HG02759 (cell line): ENCODE measurements around the gene IL2RA.
"Not testable (repeated sequence)": the region's sequence is repeated elsewhere in the genome, so short reads cannot be mapped to it uniquely, and the experiment has no call there.

Experiments
- ATAC-seq: cut with Tn5 transposase; IDR thresholded peaks from one replicate; pipeline ENCODE4 v1.9.1; 2021; ENCODE audit warnings: mild to moderate bottlenecking, moderate library complexity; ENCODE audit not compliant: unreplicated experiment

The IL2RA gene

DNA sequence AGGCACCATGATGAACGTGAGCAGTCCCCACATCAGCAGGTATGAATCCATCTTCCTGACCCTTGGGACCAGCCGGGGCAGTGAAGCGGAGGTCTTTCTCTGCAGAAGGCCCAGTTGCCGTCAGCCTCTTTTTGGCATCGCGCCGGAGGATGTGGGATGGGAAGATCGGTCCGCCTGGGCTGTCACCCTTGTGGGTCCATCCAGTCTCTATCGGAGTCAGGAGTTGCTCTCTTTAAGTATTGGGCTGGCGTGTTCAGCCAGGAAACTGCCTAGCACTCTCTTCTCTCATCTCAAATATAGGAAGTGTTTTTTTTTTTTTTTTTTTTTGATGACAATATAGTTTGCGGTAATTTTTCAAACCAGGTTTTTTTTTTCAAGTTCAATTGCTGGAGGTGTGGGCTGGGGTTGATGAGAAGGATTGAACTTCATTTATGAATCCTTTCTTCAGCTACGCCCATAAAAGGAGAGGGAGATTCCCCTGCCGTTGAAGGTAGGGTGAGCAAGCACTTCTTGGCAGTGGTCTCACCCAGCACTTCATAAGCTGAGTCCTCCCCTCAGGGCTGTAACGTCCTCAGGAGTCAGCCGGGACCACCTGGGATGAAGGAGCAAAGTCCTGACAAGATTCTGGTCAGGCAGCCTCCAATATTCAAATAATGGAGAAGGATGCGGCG, at the start of gene IL2RA:
TSS of gene IL2RA (minus strand) at position 267 of the 671 bp plus-strand sequence. CDS start at position 51, 216 bp downstream.
- ATAC-seq = no peak

DNA sequence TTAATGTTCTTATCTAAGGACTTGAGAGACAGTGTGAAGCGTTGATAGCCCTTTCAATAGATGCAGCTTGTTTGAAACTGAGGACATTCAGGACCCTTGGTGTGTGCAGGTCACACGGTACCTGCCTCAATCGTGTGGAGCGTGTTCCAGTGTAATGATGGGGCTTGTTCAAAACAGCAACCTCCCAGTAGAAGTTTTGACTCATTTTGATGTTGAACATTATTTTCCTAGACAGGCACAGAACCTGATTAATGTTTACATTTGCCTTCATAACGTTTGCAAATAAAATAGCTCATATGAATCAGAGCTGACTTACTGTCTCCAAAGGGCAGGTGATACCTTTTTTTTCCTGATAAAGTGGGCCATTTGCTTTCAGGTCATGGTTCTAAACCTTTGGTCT, 48.0 kb upstream of the IL2RA start:
- no peak for ATAC-seq

DNA sequence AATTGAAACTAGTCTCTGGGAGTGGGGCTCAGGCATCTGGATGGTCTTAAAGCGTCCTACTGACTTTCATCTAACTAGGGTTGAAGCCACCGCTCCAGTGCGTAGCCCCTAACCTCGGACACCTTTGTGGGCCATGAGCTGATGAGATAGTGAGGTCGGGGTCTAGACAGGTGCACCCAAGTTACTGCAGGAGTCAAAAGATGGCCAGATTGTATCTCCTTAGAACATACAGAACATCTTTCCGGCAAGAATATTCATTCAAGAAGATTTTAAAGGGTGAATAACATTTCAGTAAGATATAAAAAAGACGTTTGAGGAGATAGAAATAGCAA, 47.2 kb upstream of the IL2RA start:
- no peak for ATAC-seq

DNA sequence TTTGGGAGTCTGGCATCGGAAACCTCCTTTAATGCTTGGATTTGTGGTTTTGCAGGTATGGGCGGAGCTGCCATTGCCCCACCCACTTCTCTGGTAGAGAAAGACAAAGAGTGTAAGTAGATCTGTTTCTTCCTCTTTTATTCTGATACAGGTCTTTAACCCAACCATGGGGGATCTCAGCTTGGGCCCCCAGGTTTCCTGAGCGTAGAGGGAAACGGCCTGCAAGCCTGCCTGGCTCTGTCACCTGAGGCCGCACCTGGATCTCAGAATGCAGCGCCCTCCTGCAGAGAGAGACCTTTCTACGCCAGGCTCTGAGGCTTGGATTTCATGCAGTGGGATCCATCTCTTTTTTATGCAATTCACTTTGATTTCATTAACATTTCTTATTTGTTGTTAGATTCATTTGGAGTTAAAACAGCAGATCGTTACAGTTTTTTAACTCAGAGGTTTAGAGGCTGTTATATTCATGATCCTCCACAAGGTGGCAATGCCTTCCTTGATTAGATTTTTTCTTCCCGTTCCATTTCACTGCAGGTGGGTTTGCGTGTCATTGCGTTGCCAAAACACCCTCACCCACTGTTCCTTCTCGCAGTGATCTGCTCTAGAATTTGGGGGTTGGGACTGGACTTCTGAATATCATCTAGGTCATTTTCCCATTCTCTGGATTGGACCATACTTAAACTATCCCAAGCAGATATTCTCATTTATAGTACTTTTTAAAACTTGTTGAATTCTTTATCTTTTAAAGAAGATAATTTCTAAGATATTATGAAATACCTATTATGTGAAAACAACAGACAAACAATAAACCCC, 46.7 kb upstream of the IL2RA start:
- no peak for ATAC-seq

DNA sequence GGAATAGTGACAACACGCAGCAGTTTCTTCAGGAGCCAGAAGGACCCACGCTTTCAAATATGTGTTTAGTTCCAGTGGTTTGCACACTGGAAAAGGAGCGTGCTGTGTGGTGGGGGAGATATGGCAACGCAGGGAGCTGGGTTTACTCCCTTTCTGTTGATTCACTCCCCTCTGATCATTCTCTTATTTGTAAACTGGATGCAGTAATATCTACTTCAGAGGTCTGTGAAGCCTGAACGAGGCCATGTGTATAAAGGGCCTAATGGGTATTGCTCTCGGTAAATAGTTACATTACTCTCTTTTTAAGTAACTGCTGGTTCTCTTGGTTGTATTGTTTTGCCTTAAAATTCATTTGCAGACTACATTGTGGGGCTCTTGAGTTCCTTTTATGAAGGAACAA, 45.9 kb upstream of the IL2RA start:
- no peak for ATAC-seq

DNA sequence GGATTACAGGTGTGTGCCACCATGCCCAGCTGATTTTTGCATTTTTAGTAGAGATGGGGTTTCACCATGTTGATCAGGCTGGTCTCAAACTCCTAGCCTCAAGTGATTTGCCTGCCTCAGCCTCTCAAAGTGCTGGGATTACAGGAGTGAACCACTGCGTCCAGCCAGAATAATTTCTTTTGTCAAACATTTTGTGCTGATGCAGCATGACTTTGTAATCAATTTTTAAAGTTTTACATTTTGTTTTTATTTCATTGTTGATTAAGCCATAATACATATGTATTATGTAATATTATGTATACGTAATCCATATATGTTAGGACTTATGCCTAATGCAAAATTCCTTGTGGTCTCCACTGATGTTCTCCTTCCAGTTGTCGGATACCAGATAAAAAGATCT, 45.4 kb upstream of the IL2RA start:
- not testable (repeated sequence) for ATAC-seq

DNA sequence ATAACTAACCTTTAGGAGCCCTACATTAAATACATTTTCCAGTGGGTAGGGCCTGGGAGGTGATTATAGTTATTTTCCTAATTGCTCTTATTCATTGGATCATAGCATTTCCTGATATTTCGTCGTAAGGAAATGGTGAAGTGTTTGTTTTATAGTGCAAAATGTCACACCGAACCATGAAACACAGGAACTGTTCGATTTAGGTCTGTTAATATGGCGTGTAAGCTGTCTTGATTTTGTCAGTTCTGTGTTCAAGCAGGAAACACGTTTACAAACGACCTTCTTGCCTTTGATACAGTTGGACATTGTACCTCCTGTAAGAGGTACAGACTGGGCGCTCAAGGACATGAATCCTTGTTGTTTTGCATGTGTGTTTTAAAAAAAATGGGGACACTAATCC, 41.4 kb upstream of the IL2RA start:
- no peak for ATAC-seq

DNA sequence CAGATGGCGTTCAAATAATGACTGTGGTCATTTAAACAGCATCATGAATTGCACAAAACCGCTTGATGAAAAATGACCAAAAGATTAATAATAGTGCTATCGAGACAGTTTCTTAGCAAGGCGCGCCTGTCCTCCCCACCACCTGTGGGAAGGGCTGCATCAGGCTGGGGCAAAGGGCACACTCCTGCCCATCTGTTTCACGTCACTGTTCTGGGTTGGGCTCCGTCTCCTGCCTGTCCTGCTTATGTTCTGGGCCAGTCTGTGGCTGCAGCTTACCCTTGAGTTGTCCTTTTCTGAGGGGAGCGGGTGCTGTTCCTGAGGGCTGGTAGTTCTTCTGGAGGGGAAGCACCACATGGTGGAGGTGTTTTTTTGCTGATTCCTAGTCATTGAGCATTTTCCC, 40.0 kb upstream of the IL2RA start:
- ATAC-seq = no peak

DNA sequence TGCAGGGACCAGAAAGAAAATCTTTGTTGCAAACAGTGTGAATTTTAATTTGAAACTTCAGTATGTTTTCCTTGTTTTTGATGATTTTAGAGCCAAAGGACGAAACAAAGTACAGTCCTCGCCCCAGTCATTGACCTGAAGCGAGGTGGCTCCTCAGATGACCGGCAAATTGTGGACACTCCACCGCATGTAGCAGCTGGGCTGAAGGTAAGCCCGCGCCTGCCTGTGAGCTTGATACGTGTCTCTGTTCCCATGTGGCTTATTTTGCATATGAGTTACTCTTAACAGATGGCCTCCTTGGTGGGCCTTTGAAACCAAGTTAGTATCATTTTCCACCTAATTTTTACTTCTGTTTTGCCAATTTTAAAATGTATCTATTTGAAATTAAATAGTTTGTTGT, 39.0 kb upstream of the IL2RA start:
- no peak for ATAC-seq

DNA sequence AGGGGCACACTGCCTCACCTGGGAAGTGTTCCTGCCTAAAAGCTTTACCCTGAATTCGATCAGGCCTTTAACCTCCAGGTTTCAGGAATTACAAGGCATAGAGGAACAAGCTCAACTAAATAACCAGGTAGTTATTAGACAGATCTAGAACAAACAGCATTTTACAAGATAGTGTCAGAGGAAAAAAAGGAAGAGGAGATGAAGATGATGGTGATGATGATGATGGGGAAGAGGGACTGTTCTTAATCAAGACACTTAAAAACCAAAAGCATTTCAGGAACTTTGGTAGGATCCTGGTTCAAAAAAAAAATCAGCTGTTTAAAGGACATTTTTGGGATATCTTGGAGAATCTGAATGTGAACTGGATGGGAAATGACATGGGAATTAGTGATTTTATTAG, 38.2 kb upstream of the IL2RA start:
- ATAC-seq = no peak

DNA sequence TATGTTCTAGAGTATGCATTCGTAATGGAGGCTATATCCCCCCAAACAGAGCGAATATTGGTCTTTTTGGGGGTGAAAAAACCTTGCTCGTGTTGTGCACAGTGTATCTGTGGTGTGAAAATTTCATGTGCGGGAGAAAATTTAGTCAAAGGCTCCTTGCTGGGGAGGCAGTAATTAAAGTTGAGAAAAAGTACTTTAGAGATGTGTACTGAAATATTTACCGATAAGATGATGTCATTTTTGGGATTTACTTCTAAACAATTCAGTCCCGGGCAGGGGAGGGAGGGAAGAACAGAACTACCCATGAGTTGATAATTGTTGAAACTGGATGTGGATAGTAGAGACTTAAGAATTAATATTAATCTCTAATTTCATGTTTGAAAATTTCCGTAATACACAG, 36.0 kb upstream of the IL2RA start:
- ATAC-seq = no peak

DNA sequence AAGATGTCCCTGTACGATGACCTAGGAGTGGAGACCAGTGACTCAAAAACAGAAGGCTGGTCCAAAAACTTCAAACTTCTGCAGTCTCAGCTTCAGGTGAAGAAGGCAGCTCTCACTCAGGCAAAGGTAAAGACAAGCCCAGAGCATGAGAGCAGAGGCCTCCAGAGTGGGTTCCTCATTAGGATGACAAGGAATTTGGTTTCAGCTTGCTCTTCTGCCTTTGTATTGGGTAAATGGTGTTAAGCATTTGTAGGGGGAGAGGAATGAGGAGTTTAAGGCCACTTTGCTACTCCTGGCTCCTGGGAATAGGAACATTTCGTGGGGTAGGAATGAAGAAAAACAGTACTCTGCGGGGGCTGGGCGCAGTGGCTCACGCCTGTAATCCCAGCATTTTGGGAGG, 34.9 kb upstream of the IL2RA start:
- no peak for ATAC-seq

DNA sequence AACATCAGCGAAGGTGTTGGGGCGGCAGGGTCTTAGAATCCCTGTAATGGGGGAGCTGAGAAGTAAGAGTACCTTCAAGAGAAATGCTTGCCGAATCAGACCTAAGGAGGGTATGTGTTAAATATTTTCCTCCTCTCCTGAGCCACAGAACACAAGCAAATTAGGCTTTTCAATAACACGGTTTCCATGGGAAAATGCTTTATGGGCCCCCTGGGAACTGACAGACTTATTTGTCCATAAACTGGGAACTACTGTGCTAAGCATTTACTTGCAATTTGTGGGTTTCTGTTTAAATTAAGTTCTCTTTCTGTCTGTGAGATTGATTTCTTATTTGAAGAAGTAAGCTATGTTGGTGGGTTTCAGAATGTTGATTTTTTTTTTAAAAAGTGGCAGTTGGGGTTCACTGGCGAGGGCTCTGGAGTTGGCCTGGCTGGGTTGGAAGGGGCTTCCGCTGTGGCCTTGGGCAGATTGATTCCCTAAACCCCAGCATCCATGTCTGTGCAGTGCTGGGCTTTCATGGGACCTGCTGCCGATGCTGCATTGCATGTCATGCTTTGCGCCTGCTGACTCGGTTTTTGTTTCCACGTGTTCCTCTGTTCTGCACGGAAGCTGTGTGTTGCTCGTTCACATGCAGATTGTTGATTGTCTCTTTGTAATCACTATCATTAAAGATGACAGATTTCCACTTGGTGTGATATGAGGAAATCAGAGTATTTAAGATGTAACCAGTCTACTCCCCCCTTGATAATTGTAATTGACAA, 33.8 kb upstream of the IL2RA start:
- no peak for ATAC-seq

DNA sequence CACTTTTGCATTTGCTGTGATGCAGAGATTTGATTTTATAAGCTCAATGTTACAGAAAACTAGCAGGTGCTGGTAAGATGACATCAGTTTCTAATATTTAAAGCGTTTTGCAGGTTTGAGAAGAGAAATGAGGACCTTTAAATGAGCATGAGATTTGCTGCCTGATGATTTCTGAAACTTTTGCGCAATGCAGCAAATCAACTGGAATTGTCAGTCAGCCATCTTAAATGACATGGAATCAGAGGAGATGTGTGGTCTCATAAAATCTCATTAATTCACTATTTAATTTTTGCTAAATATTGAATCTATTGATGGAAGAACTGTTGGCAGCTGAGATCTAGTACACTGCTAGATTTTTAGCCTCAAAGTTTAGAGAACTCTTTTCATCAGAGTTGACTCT, 30.6 kb upstream of the IL2RA start:
- no peak for ATAC-seq

DNA sequence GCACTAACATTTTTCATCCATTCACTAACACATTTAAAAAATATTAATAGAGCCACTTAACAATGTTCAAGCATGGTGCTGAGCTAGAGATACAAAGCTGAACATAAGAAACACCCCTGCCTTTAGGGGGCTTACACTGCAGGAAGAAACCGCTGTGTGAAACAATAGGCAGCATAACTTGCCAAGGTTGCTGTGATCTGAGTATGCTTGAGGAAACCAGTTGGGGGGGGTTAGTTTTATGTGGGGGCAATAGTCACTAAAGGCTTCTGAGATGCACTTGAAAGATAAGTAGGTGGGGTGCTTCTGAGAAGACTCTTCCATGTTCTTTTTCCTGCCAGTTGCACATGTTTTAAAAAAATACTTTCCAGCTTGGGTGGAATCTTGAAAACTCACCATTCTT, 29.5 kb upstream of the IL2RA start:
- no peak for ATAC-seq

DNA sequence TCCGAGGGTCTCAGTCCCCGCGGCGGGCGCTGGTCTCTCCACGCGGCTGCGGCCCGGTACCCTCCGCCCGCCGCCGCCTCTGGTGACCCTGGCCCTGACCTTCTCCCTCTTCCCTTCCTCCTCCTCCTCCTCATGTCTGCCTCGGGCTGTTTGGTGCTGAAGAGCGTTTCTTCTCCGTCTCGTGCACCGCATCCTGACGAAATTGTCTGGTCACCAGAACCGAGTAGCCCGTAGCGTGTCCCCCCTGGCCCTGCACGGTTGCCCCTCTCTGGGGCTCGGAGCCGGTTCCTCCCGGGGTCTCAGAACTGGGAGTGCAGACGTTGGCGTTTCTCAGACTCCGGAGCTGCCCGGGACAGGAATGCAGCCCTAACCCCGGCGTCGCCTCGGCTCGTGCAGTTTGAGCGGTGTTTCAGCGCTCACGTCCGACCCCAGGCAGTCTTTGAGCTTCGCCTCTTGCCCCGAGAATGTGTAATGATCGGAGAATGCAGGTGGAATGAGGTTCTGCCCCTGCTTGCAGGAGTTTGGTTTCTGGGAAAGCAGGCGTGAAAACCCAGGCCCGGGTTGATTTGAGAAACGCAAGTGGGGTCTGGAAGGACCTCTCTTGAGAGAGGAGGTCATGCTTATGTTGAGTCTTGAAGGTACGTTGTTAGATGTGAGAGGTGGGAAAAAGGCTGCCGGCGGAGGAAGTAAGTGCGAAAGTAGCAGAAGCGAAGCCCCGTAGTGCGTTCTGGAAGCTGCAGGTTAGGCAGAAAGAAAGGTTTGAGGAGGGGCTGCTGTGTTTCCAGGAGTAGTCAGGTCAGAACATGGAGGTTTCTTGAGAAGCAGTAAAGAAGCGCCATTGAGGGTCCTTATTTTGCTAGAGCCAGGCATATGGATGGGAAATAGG, 27.4 kb upstream of the IL2RA start:
- ATAC-seq = peak; percentile 28

DNA sequence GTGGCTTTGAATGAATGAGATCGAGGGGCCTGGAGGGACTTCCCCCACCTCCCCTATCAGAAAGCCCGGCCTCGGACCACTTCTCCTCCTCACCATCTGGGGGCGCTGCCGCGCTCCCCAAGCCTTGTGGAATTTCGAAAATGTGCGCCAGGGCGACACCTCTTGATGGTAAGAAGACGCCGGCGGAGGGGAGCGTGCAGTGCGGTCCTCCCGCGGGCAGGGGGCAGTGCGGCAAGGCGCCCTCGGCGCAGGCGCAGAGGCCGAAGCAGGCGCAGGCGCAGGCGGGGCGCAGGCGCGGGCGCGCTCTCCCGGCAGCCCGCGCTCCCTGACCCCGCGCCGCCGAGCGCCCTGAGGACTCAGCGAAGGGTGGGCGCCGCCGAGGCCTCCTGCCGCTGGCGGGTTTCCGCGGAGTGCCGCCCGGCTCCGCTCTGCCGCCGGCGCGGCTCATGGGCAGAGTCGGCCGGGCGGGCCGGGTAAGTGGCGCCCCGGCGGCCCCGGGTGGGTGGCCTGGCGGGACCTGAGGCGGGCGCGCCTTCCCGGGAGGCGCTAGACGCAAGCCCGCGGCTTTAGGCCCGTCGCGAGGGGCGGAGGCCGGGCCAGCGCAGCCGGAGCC, 26.7 kb upstream of the IL2RA start, which contains the start of gene RBM17:
TSS of gene RBM17 (plus strand) at position 314 of the 613 bp plus-strand sequence. CDS start 8,032 bp downstream, outside the sequence.
- ATAC-seq = peak; percentile 89

DNA sequence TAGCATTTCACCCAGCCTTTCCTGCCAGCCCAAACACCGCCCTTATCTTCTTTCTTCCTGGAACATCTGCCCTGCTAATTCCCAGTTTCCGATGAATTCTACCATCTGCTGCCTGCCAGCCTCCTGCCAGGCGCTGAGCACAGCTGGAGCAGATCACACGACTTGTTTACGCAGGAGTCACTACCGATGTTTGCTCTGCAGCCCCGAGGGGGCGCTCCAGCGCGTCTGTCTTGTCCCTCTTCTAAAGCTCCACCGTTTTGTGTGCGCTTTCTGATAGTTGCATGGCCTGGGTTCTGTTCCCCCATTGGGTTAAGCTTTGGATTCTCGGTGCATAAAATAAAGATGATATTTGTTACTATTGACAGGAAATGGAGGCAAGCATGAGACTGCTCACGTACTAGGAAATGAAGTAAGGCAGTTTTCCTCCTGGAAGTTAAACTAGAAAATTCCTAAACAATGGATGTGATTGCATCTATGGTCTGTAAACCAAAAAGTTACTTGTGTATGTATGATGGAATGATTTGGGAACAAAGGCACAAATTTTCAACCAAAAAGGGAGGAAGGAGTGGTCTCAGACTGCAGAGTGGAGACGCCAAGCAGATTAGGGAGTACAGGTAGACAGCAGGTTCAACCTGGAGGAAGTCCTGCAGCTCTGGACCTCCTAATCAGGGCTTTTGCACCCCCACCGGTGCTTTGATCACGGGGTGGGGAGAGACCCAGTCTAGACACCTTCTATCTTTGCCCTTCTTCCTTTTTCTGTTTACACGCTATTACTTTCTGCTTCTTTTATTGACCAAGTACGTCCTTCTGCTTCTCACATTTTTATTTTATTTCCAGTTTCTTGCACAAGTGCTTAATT, 24.4 kb upstream of the IL2RA start:
- peak; percentile 45 for ATAC-seq
